GM19035 (cell line): ENCODE measurements around the gene RRP36.
"Not testable (repeated sequence)": the region's sequence is repeated elsewhere in the genome, so short reads cannot be mapped to it uniquely, and the experiment has no call there.

ENCODE experiments used
- ATAC-seq: cut with Tn5 transposase; IDR thresholded peaks from one replicate; pipeline ENCODE4 v1.9.1; 2021; ENCODE audit not compliant: unreplicated experiment

The RRP36 gene

GRCh38 chr6:43021270-43022047, at the start of gene RRP36:
TSS of gene RRP36 (plus strand) at chr6:43021623. CDS start at chr6:43021655, 32 bp downstream.
- peak; percentile 83 for ATAC-seq

GRCh38 chr6:42971746-42972327, 49.6 kb upstream of the RRP36 start:
- no peak for ATAC-seq

GRCh38 chr6:42973926-42974325, 47.5 kb upstream of the RRP36 start:
- no peak for ATAC-seq

- ATAC-seq, result no peak
Observed at GRCh38 chr6:42974919-42975505, 46.4 kb upstream of the RRP36 start.

GRCh38 chr6:42978487-42978838, 43.0 kb upstream of the RRP36 start:
- no peak for ATAC-seq

- ATAC-seq, result peak; percentile 94
Observed at GRCh38 chr6:42978839-42979522, 42.4 kb upstream of the RRP36 start, which contains the start of gene PEX6. TSS of gene PEX6 (minus strand) at chr6:42979181. CDS start at chr6:42979150, 31 bp downstream.

GRCh38 chr6:42979523-42980177, 41.8 kb upstream of the RRP36 start:
- no peak for ATAC-seq

GRCh38 chr6:42981836-42982235, 39.6 kb upstream of the RRP36 start:
- no peak for ATAC-seq

- ATAC-seq, result peak; percentile 95
Observed at GRCh38 chr6:42984001-42984923, 37.2 kb upstream of the RRP36 start, which contains the start of gene PPP2R5D. TSS of gene PPP2R5D (plus strand) at chr6:42984570. CDS start at chr6:42984678, 108 bp downstream.

GRCh38 chr6:42984924-42985475, 36.4 kb upstream of the RRP36 start:
- ATAC-seq, result no peak

- no peak for ATAC-seq
Observed at GRCh38 chr6:42987533-42988451, 33.6 kb upstream of the RRP36 start.

GRCh38 chr6:42988486-42989020, 32.9 kb upstream of the RRP36 start:
- ATAC-seq, result no peak

- no peak for ATAC-seq
Observed at GRCh38 chr6:42989923-42990322, 31.5 kb upstream of the RRP36 start.

- no peak for ATAC-seq
Observed at GRCh38 chr6:42993445-42993844, 28.0 kb upstream of the RRP36 start.

GRCh38 chr6:42996513-42996912, 24.9 kb upstream of the RRP36 start:
- no peak for ATAC-seq

- not testable (repeated sequence) for ATAC-seq
Observed at GRCh38 chr6:42998205-42998604, 23.2 kb upstream of the RRP36 start.

GRCh38 chr6:43001843-43002242, 19.6 kb upstream of the RRP36 start:
- no peak for ATAC-seq

- no peak for ATAC-seq
Observed at GRCh38 chr6:43005844-43006243, 15.6 kb upstream of the RRP36 start.
